Right lobe of liver (tissue), 6 donors: ENCODE data around the gene SYNE3. TPM values are rescaled to one million over a fixed set of nuclear protein-coding genes. Genes with fewer than 3 reads are reported as not detected.

Experiments used
- ATAC-seq, 4 donors: fragments of 200-7000 bp; cut with Tn5 transposase; one replicate each; pipeline ENCODE4 v1.9.1; 2020; ENCODE audit warnings: mild to moderate bottlenecking in 4 of 4, moderate library complexity in 4 of 4
- DNase-seq, 3 donors: peaks; one replicate each; pipeline ENCODE4 v3.0.0-alpha.2; 2020
- H3K27ac ChIP-seq, 3 donors: fragments of 200-600 bp; one replicate each; pipeline ENCODE4 v1.8.0; 2022
- H3K27me3 ChIP-seq, 2 donors: fragments of 200-600 bp; one replicate each; pipeline ENCODE4 v1.8.0; 2022
- H3K36me3 ChIP-seq, 4 donors: fragments of 200-600 bp; sonication (generic) in 1 of 4; one replicate each; pipeline versions ENCODE4 v1.5.1 to v1.8.0; 2017 to 2022; ENCODE audit warnings: control low read depth in 1 of 4
- H3K4me1 ChIP-seq, 4 donors: fragments of 200-600 bp; sonication (generic) in 1 of 4; one replicate each; pipeline versions ENCODE4 v1.5.1 to v1.8.0; 2017 to 2022; ENCODE audit warnings: control low read depth in 1 of 4
- H3K4me3 ChIP-seq, 3 donors: fragments of 200-600 bp; one replicate each; pipeline ENCODE4 v1.8.0; 2022
- H3K9me3 ChIP-seq, 4 donors: fragments of 200-600 bp; sonication (generic) in 1 of 4; one replicate each; pipeline versions ENCODE4 v1.5.1 to v1.8.0; 2017 to 2022; ENCODE audit warnings: control low read depth in 1 of 4
- CTCF ChIP-seq, 4 donors: fragments of 200-600 bp in 3 of 4; fragments of 450-650 bp in 1 of 4; IDR thresholded peaks; one replicate each; pipeline versions ENCODE4 v1.5.1 to v1.8.0; 2016 to 2022; ENCODE audit warnings: antibody characterized with exemption in 4 of 4, mild to moderate bottlenecking in 2 of 4
- POLR2A ChIP-seq: fragments of 450-650 bp; IDR thresholded peaks from one replicate; pipeline ENCODE4 v1.6.1; 2017; ENCODE audit warnings: antibody characterized with exemption, mild to moderate bottlenecking
- WGBS: methylation state at CpG from one replicate; pipeline ENCODE4 v1.1.6; 2018; ENCODE audit warnings: low coverage, low lambda C conversion rate; ENCODE audit not compliant: insufficient coverage; ENCODE audit errors: missing lambda C conversion rate; 5-methylcytosine and 5-hydroxymethylcytosine counted together
- intact Hi-C, 2 donors: fragments of 100-400 bp; cut with DNase I; formaldehyde crosslinking; loops; one replicate each; pipeline versions ENCODE4 v1.11.2 to v1.14.1; 2022
- total RNA-seq, 6 experiments: library from RNA; depleted of rRNA in 2 of 6; stranded (reverse); fragments of >200 nt in 2 of 6; fragmentation: NEBNext Ultra II Directional in 3 of 6; extraction: Animal tissue kit (Norgen Biotek cat#: 25700) in 3 of 6; gene quantifications; one replicate each; pipeline versions ENCODE4 v1.1.0 to v1.2.4, GENCODE V29; 2016 to 2023
- donor health status: DM: no; HTN: yes; CAD: no.
- donor health status: DM: no; HTN: no; CAD: no.
- donor health status: DM: no; HTN: no; CAD: no.
- donor health status: DM: no; HTN: yes; CAD: no.
- donor health status: DM: no; HTN: yes; CAD: no.

The SYNE3 gene
- total RNA-seq, 6 experiments from 2014 or later: 3.7 to 11.6 (median 5.0) TPM

- WGBS: 94% methylated on average over 2 of the region's 2 CpGs
- DNase-seq (no peak), ATAC-seq (no peak)
- no peaks in the 10 kb centered on the region for H3K36me3 ChIP-seq
- peaks cover 0 to 43% (median 10%) of the 10 kb centered on the region in 4 donors for H3K4me1 ChIP-seq
- TF ChIP-seq CTCF (IDR thresholded peaks at IDR 0.05) (no peak), POLR2A (no peak)
- no peak overlapping the region for H3K27ac ChIP-seq
- H3K9me3 ChIP-seq: no peaks in the 10 kb centered on the region
- intact Hi-C loops: no loop called here
- H3K4me3 ChIP-seq: no peak overlapping the region
- no peaks in the 10 kb centered on the region for H3K27me3 ChIP-seq
These were observed 24.4 kb downstream of the SYNE3 start for GRCh38 chr14:95491936-95492608.

- H3K4me3 ChIP-seq: no peak overlapping the region
- no peaks in the 10 kb centered on the region for H3K36me3 ChIP-seq
- no peaks in the 10 kb centered on the region for H3K9me3 ChIP-seq
- 80% methylated on average over 6 of the region's 10 CpGs for WGBS
- TF ChIP-seq POLR2A (no peak), CTCF (IDR thresholded peaks at IDR 0.05) (no peak)
- DNase-seq (no peak), ATAC-seq (no peak)
- intact Hi-C loops: no loop called here
- H3K4me1 ChIP-seq: peaks cover 0 to 32% (median 10%) of the 10 kb centered on the region in 4 donors
- peak overlapping the region in 2 of 3 donors; percentile 62 to 63 for H3K27ac ChIP-seq
- H3K27me3 ChIP-seq: no peaks in the 10 kb centered on the region
These were observed 25.6 kb downstream of the SYNE3 start for GRCh38 chr14:95490727-95491451.

GRCh38 chr14:95490138-95490509 is 26.3 kb downstream of the SYNE3 start:
- Histone ChIP-seq H3K9me3 (no peaks in the 10 kb centered on the region), H3K4me1 (peaks cover 0 to 29% (median 10%) of the 10 kb centered on the region in 4 donors), H3K4me3 (no peak overlapping the region), H3K27ac (peak overlapping the region in 2 of 3 donors; percentile 62 to 63), H3K27me3 (no peaks in the 10 kb centered on the region), H3K36me3 (no peaks in the 10 kb centered on the region)
- 94% methylated on average over 5 of the region's 5 CpGs for WGBS
- TF ChIP-seq CTCF (IDR thresholded peaks at IDR 0.05) (no peak), POLR2A (no peak)
- no peak for ATAC-seq
- no peak for DNase-seq
- intact Hi-C loops: no loop called here

- ATAC-seq (peak; percentile 80 to 85 (median 81)), DNase-seq (peak in 1 of 3 donors; percentile 72)
- no peak overlapping the region for H3K4me3 ChIP-seq
- no peaks in the 10 kb centered on the region for H3K9me3 ChIP-seq
- H3K27ac ChIP-seq: peak overlapping the region in 2 of 3 donors; percentile 62 to 63
- no peaks in the 10 kb centered on the region for H3K36me3 ChIP-seq
- H3K27me3 ChIP-seq: no peaks in the 10 kb centered on the region
- H3K4me1 ChIP-seq: peaks cover 0 to 36% (median 10%) of the 10 kb centered on the region in 4 donors
- intact Hi-C loops: no loop called here
- 69% methylated on average over 9 of the region's 9 CpGs for WGBS
- TF ChIP-seq POLR2A (no peak), CTCF (IDR thresholded peaks at IDR 0.05) (no peak)
These were observed 27.0 kb downstream of the SYNE3 start for GRCh38 chr14:95489214-95490137.
